Hepatocyte (in vitro differentiated cells): ENCODE measurements around the gene SRPK1.

Experiments used
- EZH2phosphoT487 ChIP-seq: fragments of 200-600 bp; sonication (generic); IDR thresholded peaks from one replicate; pipeline ENCODE4 v1.6.1; 2018; ENCODE audit warnings: antibody characterized with exemption, mild to moderate bottlenecking, low read depth, moderate library complexity; ENCODE audit not compliant: unreplicated experiment, severe bottlenecking
- TF ChIP-seq, protein P1 (sequence below): fragments of 200-600 bp; sonication (generic); IDR thresholded peaks from 2 replicates; pipeline ENCODE4 v1.5.1; 2016; ENCODE audit warnings: antibody characterized with exemption, mild to moderate bottlenecking; ENCODE audit not compliant: poor library complexity

- TF ChIP-seq EZH2phosphoT487 = no peak
- TF ChIP-seq, protein P1, sequence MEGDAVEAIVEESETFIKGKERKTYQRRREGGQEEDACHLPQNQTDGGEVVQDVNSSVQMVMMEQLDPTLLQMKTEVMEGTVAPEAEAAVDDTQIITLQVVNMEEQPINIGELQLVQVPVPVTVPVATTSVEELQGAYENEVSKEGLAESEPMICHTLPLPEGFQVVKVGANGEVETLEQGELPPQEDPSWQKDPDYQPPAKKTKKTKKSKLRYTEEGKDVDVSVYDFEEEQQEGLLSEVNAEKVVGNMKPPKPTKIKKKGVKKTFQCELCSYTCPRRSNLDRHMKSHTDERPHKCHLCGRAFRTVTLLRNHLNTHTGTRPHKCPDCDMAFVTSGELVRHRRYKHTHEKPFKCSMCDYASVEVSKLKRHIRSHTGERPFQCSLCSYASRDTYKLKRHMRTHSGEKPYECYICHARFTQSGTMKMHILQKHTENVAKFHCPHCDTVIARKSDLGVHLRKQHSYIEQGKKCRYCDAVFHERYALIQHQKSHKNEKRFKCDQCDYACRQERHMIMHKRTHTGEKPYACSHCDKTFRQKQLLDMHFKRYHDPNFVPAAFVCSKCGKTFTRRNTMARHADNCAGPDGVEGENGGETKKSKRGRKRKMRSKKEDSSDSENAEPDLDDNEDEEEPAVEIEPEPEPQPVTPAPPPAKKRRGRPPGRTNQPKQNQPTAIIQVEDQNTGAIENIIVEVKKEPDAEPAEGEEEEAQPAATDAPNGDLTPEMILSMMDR = no peak
Observed at GRCh38 chr6:35850208-35850607, 70.7 kb downstream of the SRPK1 start.
